ENCODE measurements around the gene MAP3K15.

DNA sequence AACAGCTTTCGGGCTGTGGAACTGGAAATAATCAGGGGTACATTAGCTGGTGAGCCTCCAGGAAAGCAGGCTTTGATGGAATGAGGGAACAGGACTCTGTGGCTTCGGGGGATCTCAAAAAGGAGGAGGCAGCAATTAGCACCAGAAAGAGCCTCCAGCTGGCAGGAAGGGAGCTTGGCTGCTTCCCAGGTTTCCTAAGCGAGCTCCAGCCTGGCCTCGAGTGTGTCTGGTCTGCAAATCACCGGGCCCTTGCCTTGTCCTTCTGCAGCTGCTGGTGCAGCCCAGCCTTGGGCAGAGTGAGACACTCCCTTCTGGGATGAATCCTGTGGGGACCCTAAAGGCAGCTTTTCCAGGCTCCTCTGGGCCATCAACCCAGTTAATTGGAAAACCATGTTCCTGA, 182.3 kb downstream of the MAP3K15 start:
- TF ChIP-seq, protein P1, sequence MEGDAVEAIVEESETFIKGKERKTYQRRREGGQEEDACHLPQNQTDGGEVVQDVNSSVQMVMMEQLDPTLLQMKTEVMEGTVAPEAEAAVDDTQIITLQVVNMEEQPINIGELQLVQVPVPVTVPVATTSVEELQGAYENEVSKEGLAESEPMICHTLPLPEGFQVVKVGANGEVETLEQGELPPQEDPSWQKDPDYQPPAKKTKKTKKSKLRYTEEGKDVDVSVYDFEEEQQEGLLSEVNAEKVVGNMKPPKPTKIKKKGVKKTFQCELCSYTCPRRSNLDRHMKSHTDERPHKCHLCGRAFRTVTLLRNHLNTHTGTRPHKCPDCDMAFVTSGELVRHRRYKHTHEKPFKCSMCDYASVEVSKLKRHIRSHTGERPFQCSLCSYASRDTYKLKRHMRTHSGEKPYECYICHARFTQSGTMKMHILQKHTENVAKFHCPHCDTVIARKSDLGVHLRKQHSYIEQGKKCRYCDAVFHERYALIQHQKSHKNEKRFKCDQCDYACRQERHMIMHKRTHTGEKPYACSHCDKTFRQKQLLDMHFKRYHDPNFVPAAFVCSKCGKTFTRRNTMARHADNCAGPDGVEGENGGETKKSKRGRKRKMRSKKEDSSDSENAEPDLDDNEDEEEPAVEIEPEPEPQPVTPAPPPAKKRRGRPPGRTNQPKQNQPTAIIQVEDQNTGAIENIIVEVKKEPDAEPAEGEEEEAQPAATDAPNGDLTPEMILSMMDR (IDR thresholded peaks at IDR 0.05), result no peak
- TF ChIP-seq, protein P2, sequence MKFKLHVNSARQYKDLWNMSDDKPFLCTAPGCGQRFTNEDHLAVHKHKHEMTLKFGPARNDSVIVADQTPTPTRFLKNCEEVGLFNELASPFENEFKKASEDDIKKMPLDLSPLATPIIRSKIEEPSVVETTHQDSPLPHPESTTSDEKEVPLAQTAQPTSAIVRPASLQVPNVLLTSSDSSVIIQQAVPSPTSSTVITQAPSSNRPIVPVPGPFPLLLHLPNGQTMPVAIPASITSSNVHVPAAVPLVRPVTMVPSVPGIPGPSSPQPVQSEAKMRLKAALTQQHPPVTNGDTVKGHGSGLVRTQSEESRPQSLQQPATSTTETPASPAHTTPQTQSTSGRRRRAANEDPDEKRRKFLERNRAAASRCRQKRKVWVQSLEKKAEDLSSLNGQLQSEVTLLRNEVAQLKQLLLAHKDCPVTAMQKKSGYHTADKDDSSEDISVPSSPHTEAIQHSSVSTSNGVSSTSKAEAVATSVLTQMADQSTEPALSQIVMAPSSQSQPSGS (CRISPR knock-in tag; IDR thresholded peaks at IDR 0.05; ENCODE audit: borderline replicate concordance, low read depth), result no peak
- TF ChIP-seq, protein P3, sequence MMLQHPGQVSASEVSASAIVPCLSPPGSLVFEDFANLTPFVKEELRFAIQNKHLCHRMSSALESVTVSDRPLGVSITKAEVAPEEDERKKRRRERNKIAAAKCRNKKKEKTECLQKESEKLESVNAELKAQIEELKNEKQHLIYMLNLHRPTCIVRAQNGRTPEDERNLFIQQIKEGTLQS (CRISPR knock-in tag; conservative IDR thresholded peaks at IDR 0.05), result no peak
- TF ChIP-seq, protein P4, sequence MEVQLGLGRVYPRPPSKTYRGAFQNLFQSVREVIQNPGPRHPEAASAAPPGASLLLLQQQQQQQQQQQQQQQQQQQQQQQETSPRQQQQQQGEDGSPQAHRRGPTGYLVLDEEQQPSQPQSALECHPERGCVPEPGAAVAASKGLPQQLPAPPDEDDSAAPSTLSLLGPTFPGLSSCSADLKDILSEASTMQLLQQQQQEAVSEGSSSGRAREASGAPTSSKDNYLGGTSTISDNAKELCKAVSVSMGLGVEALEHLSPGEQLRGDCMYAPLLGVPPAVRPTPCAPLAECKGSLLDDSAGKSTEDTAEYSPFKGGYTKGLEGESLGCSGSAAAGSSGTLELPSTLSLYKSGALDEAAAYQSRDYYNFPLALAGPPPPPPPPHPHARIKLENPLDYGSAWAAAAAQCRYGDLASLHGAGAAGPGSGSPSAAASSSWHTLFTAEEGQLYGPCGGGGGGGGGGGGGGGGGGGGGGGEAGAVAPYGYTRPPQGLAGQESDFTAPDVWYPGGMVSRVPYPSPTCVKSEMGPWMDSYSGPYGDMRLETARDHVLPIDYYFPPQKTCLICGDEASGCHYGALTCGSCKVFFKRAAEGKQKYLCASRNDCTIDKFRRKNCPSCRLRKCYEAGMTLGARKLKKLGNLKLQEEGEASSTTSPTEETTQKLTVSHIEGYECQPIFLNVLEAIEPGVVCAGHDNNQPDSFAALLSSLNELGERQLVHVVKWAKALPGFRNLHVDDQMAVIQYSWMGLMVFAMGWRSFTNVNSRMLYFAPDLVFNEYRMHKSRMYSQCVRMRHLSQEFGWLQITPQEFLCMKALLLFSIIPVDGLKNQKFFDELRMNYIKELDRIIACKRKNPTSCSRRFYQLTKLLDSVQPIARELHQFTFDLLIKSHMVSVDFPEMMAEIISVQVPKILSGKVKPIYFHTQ (CRISPR knock-in tag; IDR thresholded peaks at IDR 0.05), result no peak

Data from WTC11 (cell line).